Activated gamma-delta T cell treated with anti-CD3 and anti-CD28 coated beads, Interleukin-2, amount 50 U/mL, for 16 hours (primary cell): ENCODE measurements around the gene CCL19.

Experiments used
- DNase-seq: peaks from one replicate; pipeline ENCODE4 v3.0.0-alpha.2; 2020; ENCODE audit warnings: low read depth

The CCL19 gene

GRCh38 chr9:34662526-34663302 lies 28.4 kb downstream of the CCL19 start, which contains the start of gene CCL27:
TSS of gene CCL27 (minus strand) at chr9:34662657. CDS start at chr9:34662633, 24 bp downstream.
- DNase-seq: no peak

GRCh38 chr9:34659592-34660253 lies 31.4 kb downstream of the CCL19 start:
- DNase-seq: no peak

- no peak for DNase-seq
Observed at GRCh38 chr9:34658461-34658860, 32.6 kb downstream of the CCL19 start.

GRCh38 chr9:34656992-34657391 lies 34.1 kb downstream of the CCL19 start:
- DNase-seq: no peak

- DNase-seq: no peak
Observed at GRCh38 chr9:34655394-34655793, 35.7 kb downstream of the CCL19 start.

- no peak for DNase-seq
Observed at GRCh38 chr9:34654323-34655051, 36.6 kb downstream of the CCL19 start.

GRCh38 chr9:34653151-34654072 lies 37.7 kb downstream of the CCL19 start:
- DNase-seq: no peak

- no peak for DNase-seq
Observed at GRCh38 chr9:34652602-34653000, 38.5 kb downstream of the CCL19 start.

GRCh38 chr9:34651876-34652601 lies 39.0 kb downstream of the CCL19 start, which contains the start of gene IL11RA:
TSS of gene IL11RA (plus strand) at chr9:34652185. CDS start at chr9:34655218, 3,033 bp downstream.
- no peak for DNase-seq

- DNase-seq: no peak
Observed at GRCh38 chr9:34651321-34651720, 39.8 kb downstream of the CCL19 start.

GRCh38 chr9:34650816-34651215 lies 40.3 kb downstream of the CCL19 start:
- DNase-seq: no peak

GRCh38 chr9:34648673-34649072 lies 42.4 kb downstream of the CCL19 start:
- no peak for DNase-seq

GRCh38 chr9:34647651-34648050 lies 43.4 kb downstream of the CCL19 start:
- DNase-seq: no peak

- no peak for DNase-seq
Observed at GRCh38 chr9:34647084-34647403, 44.0 kb downstream of the CCL19 start.

- DNase-seq: peak; percentile 97
Observed at GRCh38 chr9:34646211-34647083, 44.6 kb downstream of the CCL19 start, which contains the start of gene GALT. TSS of gene GALT (plus strand) at chr9:34646675. CDS start at chr9:34646705, 30 bp downstream.

- DNase-seq: no peak
Observed at GRCh38 chr9:34644766-34645314, 46.2 kb downstream of the CCL19 start.

- DNase-seq: no peak
Observed at GRCh38 chr9:34642679-34643078, 48.4 kb downstream of the CCL19 start.
